CD4-positive, alpha-beta T cell treated with Interferon alpha-2 for 1 hour (primary cell): ENCODE data around the gene TMEM167A.
"Not testable (repeated sequence)": the region's sequence is repeated elsewhere in the genome, so short reads cannot be mapped to it uniquely, and the experiment has no call there.

Source experiments
- DNase-seq, 2 donors: peaks; one replicate each; pipeline ENCODE4 v3.0.0-alpha.2; 2020 to 2022

TMEM167A gene

DNA sequence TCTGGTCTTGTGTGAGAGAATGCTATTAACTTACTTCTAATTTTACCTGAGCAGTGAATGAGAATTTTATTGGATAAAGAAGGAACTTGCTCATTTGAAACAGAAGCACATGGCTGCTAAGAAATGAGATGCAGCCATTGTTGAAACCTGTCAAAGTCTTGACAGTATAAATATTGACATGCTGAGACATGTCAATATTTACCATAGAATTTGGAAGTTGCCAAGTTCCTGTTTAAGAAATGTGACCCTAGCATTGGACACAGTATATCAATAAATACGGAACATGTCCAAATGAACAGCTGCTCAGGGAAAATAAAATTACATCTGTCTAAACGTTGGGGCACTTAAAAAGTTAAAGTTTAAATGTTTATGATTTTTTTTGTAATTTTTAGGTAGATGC lies 7.9 kb upstream of the TMEM167A start:
- no peak for DNase-seq

DNA sequence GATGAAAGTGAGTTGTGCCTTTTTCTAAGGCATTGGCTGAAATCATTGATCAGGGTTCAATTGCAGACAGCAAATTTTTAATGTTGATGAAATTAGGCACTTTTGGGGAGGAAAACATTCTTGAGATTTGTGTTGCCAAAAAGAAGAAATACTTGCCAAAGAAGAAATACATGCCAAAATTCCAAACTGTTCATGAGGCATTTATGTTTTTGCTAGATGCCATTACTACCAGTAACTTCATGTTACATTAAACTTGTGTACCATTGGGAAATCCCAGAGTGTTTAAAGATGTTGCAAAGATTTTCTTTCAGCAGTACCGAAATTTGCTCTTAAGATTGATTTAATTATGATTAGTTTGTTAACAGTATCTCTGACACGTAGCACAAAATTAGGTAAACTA lies 7.1 kb upstream of the TMEM167A start:
- no peak for DNase-seq

DNA sequence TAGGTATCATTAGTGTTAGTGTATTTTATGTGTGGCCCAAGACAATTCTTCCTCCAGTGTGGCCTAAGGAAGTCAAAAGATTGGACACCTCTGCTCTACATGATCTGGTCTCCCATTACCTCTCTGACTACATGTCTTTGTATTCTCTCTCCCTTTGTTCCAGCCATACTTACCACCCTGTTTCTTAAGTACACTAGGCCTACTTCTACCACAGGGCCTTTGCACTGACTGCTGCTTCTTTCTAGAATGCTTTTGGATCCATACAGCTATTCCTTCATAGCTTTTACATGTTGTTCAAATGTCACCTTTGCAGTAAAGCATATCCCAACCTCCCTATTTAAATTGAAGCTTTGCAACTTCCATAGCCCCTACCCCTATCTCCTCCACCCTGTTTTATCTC lies 5.6 kb upstream of the TMEM167A start:
- no peak for DNase-seq

DNA sequence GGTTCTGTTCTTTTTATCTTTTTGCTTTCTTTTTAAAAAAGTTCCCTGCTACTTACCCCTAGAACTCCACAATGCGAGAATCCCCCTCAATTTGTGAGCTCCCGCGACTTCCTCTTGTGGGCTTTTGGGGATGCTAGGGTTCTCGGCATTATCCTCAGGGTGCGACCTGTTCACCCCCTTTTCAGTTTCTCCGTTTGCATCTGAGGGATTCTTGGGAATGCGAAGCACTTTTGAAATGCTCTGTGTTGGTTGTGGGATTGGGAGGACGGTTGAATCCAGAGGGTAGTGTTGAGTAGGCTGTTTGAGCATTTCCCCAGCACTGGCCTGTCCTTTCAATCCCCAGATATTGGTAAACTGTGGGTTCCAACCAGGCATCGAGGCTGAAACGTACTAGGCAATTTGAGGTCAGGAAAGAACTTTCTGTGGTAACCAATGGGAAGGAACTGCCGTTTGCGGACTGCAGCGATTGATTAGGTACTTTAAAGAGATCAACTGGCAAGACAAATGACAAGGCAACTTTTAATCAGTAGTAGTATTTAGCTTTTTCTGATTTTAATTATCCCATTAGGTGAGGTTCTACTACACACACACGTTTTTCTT lies 568 bp upstream of the TMEM167A start:
- DNase-seq, result no peak

DNA sequence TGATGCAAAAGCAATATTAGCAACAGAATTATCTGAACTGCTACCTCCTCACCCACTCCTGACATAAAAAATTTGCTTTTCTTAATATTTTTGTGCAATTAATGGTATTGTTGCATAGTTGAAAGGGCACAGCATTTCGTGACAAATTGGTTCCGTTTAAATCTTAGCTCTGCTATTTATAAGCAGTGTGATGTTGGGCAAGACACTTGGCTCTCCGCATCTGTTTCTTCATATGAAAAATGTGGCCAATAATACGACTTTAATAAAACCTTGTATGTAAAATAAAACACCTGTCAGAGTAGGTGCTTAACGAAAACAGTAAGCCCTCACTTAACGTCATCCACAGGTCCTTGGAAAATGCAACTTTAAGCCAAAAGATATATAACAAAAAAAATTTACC lies 4.2 kb downstream of the TMEM167A start:
- no peak for DNase-seq

DNA sequence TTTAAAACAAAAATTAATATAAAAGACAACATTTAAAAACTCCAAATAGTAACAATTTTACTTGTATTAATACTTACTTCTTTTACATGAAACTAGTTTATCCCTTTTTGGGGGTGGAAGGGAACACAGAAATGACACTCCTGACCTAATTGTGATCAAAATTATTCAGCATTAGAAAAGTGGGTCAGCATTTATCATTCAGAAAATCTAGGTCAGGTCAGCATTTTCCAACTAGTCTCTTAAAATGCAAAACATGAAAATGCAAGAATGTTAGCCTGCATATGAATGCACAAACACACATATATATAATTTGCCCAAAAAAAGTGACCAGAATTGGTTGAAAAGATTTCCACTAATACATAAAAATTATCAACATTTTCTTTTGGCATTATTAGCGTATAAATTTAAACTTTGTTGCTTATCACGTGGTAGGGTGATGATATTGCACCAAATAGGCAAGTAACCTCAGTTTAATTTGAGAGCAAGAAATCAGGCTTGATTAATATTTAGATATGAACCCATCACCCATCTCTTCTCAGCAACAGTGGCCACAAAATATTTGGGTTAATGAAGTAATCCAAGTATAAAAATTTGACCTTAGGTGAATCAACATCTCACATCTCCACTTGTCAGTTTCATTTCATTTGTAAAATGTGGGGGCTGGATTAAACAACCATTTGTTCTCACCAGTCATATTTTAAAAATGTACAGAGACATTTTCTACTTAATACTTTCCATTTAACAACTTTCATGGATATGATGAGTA lies 5.7 kb downstream of the TMEM167A start:
- no peak for DNase-seq

DNA sequence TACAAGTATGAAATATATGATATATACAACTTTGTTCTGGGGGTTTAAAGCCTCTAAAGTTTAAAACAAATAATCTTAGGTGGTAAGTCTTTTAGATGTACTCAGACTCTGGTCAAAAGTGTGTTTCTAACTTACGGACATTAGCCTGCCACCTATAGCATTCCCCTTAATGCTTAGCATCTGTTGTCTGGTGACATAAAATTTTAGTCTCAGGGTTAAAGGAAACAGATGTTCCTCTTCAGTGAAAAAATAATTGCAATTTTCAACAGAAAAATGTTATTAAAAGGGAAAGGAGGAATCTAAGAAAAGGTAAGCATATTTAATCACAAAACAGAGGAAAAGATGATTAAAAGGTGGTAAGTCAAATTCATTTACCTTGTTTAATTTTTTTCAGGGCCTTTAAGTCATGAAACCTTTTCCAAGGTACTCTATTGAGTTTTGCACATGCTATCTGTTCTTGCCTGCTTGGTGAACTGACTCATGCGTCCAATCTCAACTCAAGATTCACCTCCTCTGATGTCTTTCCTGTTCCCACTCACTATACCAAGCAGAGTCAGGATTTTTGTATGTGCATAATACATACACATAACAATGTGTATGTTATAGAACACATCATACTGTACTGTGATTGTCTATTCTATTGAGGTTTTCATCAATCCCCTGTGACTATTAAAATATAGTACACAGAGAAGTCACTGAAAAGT lies 7.9 kb downstream of the TMEM167A start:
- no peak for DNase-seq

DNA sequence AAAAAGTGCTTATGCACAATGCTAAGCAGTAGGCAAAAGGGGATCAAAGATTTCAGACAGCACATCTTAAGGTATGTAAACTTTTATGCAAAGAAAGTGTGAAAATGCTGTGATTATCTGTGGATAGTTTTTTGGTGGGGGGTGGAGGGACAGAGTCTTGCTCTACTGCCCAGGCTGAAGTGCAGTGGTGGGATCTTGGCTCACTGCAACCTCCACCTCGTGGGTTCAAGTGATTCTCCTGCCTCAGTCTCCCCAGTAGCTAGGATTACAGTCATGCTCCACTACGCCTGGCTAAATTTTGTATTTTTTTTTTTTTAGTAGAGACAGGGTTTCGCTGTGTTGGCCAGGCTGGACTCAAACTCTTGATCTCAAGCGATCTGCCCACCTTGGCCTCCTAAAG lies 9.8 kb downstream of the TMEM167A start:
- DNase-seq, result not testable (repeated sequence)

DNA sequence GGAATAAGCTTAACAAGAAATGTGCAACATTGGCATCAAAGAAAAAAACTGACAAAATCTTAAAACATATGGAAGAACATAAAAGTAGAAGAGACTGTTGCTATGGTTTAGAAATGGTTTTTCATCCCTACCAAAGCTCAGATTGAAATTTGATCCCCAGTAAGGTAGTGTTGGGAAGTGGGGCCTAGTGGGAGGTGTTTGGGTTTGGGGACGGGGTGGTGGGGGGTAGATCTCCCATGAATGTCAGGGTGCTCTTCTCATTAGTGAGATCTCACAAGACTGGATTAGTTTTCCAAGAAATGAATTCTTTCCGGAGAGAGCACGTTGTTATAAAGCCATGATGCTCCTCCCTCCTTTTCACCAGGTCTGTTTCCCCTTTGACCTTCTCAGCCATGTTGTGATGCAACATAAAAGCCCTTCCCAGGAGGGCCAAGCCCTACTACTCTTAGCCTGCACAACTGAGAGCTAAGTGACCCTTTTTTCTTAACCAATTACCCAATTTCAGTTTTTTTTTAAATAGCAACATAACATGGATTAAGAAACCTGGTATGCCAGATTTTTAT lies 10.6 kb downstream of the TMEM167A start:
- DNase-seq, result no peak

DNA sequence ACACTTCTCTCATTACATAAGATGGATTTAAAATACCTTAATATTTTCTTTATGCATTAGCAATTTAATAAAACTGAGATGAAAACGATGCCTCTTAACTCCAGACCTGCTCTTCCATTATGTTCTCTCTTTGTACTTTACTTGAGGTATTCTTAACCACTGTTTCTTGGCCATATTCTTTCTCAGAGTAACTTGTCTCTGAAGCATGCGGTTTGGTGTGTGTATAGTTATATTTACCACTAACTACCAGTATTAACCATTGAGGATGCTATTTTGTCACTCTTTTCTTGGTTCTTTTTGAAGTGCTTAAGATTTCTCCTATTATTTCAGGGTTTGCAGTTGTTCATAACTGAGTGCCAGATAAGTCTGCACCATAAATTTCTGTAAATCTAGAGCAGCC lies 17.9 kb downstream of the TMEM167A start:
- DNase-seq, result no peak

DNA sequence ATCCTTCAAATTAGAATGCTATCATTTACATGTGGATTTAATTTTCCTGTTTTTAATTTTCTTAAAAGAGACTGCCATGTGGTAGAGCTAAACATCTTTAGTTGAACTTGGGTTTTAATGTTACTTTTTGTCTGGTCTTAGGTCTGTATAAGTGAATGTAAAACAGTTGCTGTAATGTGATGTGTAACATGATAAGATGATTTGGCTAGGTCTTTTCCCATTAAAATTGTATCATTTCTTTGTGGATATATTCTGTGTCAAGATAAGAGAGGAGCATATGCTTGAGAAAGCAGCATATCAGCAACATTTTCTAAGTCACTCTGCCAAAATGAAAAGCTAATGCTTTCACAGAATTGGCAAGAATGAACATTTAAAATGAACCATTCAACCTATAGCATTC lies 18.5 kb downstream of the TMEM167A start:
- no peak for DNase-seq

DNA sequence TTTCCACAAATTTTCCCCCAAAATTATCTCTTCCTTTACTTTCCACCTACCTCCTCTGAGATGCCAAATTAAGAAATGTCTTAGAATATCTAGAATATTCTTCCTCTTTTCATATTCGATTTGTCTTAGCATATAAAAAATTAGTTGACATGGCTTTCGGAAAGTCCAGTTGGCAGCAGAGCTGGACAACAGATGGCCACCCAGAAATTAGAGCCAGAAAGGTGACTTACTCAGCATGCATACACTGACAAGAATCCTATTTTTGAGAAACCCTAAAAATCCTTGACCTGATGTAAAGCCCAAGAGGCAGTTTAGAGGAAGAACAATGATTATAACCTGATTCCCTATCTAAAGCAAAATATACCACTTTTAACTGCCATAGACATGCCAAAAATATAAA lies 22.0 kb downstream of the TMEM167A start:
- no peak for DNase-seq

DNA sequence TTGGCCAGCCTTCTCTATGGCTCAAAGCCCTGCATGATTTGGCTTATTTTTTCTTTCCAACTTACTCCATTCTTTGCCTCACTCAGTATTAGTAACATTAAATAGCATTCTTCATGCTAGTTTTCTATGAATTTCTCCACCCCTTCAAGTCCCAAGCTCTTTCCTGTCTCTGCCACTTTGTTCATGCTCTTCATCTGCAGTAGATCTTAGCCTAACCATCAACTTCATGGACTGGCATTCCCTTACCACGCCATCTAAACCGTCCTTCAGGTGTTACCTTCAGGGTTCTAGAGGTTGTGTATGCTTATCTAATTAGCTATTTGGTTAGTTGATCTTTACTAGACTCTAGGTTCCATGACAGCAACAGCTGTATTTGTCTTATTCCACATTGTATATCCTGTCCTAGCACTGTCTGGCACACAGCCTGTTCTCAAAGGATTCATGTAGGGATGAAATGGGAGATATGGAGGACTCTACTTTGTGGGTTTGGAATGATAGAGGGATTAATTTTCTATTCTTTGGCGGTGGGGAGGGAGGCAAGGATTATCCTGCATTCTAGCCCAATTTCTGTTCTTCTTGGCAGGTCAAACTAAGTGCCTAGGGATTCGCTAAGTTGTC lies 26.4 kb downstream of the TMEM167A start:
- no peak for DNase-seq

DNA sequence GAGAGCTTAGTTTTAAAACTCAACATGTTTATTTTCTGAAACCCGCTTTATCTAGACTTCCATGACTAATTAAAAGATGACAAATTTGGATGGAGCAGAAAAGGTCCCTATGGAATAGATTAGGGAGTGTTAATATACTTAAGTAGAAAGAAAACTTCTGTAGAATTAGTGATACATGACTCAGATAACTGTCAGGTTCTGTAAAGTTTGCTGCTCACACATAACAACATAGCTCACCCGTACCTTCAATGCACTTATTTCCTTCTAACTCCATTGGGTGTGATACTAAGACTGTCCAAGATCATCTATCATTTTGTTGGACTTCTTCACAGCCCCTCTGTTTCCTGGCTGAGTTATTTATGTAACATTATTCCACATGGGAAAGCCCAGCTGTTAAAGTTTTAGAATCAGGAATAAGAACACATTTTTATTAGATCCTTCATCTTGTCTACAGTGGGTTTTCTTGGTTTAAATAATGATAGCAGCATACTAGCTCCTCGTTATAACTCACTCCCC lies 27.8 kb downstream of the TMEM167A start:
- no peak for DNase-seq

DNA sequence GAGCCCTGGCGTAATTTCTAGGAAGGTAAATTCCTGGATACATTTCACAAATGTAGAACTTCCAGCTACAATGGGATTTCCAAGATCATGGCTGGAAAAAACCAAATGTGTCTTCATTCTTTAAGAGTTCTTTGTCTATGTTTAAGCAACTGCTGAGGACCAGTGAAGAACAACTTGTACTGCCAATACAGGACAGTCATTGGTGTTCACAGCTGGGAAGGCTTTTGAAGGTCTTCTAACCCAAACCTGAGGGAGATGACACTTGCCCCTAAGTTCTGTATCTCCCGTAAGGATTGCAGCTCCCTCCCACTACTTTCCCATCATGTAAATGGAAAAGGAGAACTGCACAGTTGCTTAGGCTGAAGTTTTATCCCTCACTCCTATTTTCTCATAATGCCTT lies 28.4 kb downstream of the TMEM167A start:
- DNase-seq, result no peak

DNA sequence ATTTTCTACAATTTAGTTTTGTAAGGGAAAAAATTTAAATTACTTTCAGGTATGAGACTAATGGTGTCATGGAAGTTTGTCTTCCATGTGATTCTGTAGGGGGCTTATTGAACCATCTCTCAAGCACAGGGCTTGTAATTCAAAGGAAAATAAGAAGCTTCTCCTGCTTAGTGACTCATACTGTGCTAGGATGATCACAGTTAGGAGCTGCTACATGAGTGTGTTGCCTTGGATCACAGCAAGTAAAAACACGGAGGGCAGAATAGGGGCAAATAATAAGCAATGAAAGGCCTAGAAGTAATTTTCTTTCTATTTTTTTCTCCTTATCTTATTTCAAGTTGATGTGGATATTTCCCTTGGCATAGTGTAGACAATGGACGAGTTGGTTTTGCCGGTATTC lies 28.9 kb downstream of the TMEM167A start:
- DNase-seq, result no peak

DNA sequence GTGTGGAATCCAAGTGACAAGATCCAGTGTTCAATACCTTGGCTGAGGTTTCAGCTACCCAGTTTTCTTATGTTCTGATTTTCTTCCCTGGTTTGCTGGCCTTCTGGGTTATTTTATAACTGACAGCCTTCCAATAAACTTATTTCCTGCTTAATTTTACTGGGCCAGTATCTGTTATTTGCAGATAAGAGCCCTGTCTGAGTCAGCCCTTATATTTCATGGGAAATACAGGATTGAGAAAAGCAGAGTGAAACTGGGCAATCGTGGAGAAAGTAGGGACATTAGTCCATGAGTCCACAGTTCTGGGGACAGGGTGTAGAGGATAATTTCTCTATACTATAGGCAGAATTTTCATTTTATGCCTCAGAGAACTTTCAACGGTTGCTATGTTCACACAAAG lies 32.3 kb downstream of the TMEM167A start:
- DNase-seq, result no peak

DNA sequence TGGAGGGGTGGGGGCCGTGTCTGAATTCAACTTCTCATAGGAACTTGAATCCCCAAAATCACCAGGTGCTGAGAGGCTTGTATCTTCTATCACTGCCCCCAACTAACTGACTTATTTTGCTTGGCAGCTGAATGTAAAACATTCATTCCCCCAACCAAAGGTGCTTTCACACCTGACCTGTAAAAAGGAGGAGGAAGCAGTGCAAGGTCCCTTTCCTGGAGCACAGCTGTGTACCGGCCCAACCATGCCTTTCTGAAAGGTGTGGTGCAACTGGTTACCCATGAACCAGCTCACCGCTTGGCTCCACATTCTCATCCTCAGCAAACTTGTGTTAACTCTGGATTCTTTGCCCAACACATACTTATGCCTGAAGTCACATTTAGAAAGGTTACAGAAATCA lies 34.7 kb downstream of the TMEM167A start:
- no peak for DNase-seq

DNA sequence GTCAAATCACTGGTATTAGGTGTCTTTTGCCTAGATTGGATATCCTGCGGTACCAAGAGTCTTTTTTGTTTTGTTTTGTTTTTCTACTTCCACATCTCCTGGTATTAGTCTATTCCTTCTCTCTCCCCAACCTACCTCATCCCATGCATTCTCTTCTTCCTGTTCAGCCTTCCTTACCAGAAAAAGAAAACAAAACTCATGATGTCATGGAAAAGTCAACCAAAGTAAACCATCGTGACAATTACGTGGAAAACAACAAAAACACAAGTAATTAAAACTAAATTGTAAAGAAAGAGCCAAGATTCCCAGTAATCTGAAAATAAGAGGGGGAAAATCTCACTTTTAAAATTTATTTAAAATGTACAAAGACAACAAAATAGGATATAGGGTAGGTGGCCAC lies 38.3 kb downstream of the TMEM167A start:
- DNase-seq, result no peak

DNA sequence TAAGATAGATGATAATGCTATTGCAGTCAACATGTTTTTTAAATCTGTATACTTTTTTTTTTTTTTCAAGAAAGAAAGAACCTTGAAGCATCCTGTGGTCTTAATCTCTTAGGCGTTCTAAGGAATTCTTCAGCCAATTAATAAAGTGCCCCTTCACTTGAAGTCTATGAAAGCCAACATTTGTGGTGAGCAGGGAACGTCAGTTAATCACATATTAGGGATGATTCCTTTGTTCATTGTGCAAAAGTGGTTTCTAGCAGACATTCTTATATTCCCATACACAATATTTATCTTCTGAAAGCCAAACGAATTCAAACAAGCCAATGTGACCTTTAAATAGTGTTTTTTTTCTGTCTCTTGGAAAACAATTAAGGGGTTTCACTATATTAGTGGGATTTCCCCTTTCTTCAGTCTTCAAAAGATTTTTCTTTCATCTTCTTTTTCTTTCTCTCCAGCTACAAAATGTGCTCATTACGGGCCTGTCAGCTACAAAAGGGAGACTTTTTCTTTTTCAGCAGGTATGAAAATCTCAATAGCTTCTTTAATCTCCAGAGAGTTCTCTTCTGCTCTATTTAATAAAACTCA lies 40.1 kb downstream of the TMEM167A start:
- DNase-seq, result no peak

DNA sequence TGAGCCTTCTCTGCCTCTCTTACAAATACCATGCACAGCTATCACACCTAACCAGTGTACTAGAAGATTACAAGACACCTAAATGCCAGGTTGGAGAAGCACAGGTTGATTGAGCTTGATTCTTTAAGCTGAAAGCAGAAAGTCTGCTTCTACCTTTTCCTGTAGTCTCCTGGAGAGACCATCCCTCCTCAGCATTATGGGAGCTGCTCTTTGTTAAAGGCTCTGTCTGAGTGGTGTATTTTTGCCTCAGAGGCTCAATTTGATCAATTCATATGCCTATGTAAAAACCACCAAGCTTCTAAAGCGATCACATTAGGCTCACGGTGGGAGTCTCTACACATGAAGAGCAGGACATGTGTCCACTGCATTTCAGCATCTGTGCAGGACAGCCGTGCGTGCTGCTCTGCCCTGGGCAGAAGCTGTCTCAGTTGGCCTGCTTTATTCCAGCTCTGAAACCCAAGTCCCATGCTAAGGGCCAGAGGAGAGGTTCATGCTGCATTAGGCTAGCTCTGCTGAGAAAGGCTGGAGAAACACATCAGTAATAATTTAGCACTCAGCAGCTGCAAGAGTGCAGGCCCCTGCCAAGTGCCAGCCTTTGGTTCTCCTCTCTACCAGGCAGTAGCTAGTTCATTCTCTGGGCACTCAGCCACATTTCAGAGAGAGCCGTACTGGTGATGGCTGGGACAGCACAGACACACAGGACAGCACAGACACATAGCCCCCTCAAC lies 41.7 kb downstream of the TMEM167A start:
- no peak for DNase-seq

DNA sequence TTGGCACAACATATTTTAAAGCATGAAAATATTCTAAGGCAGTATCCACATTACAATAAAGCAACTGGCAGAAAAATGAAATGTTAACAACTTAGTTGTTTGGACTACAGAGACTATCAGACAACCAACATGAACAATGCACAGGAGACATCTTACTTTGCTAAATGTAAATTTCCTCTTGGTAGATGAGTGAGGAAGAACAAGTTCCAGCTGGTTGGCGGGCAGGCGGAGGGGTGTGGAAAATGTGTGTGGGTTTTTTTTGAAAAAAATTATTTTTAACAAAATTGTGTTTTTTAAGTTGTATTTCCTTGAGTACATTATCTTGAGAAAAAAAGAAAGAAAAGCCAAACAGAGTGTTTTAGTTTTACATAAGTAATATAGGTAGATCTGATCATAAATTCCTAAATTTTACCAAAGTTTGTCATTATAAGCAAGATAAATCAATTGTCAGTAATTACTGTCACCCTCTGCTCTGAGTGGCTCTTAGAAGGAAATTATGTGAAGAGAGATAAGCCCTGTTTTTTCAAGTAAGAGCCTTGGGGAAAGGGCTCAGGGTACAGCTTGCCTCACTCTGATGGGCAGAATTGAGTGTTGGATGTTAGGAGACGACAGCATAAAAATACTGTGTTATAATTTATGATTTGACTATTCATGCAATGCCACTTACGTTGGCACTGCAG lies 42.5 kb downstream of the TMEM167A start:
- no peak for DNase-seq
